Breast epithelium (tissue), 3 donors: ENCODE results near the gene DDIT3.

Source experiments
- POLR2A ChIP-seq: fragments of 450-650 bp; IDR thresholded peaks from one replicate; pipeline ENCODE4 v1.6.1; 2016; ENCODE audit warnings: antibody characterized with exemption, mild to moderate bottlenecking, moderate library complexity
- TF ChIP-seq, protein P1 (sequence below), 3 donors: fragments of 450-650 bp; IDR thresholded peaks; one replicate each; pipeline ENCODE4 v1.5.1; 2016 to 2017; ENCODE audit warnings: antibody characterized with exemption in 3 of 3, mild to moderate bottlenecking in 3 of 3, moderate library complexity in 3 of 3

DNA sequence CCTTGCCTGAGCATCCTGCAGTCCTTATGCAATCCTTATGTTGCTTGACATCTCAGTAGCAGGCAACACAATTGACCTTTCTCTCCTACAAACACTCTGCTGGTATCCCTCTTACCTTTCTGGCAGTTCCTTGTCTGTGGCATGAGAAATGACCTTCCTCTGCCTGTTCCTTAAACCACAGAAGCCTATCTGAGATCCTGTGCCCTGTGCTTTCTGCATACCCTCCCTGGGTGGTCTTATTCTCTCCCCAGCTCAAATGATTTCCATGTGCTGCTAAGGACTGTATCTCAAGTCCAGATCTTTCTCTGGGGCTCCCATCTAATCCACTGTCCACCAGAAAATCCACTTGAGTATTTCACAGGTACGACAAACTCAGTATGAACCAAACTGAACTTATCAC is 38.6 kb downstream of the DDIT3 start:
- TF ChIP-seq, protein P1, sequence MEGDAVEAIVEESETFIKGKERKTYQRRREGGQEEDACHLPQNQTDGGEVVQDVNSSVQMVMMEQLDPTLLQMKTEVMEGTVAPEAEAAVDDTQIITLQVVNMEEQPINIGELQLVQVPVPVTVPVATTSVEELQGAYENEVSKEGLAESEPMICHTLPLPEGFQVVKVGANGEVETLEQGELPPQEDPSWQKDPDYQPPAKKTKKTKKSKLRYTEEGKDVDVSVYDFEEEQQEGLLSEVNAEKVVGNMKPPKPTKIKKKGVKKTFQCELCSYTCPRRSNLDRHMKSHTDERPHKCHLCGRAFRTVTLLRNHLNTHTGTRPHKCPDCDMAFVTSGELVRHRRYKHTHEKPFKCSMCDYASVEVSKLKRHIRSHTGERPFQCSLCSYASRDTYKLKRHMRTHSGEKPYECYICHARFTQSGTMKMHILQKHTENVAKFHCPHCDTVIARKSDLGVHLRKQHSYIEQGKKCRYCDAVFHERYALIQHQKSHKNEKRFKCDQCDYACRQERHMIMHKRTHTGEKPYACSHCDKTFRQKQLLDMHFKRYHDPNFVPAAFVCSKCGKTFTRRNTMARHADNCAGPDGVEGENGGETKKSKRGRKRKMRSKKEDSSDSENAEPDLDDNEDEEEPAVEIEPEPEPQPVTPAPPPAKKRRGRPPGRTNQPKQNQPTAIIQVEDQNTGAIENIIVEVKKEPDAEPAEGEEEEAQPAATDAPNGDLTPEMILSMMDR (IDR thresholded peaks at IDR 0.05) = no peak
- TF ChIP-seq POLR2A = no peak
